CD4-positive, alpha-beta T cell (primary cell): ENCODE measurements around the gene CABP1. TPM values are rescaled to one million over a fixed set of nuclear protein-coding genes. Genes with fewer than 3 reads are reported as not detected.

Source experiments
- ATAC-seq: fragments of 200-7000 bp; cut with Tn5 transposase; one replicate; pipeline ENCODE4 v1.10.0; 2022; ENCODE audit warnings: mild to moderate bottlenecking; ENCODE audit not compliant: poor library complexity
- CTCF ChIA-PET: fragments of 350-600 bp; sonication (Branson Sonifier 250); formaldehyde crosslinking; loops from one replicate; lab custom pipeline; 2021; ENCODE audit warnings: antibody characterized with exemption, inconsistent platforms; lab: Charles Lee
- POLR2A ChIA-PET: fragments of 350-600 bp; sonication (Branson Sonifier 250); formaldehyde crosslinking; loops from one replicate; lab custom pipeline; 2021; ENCODE audit warnings: antibody characterized with exemption, inconsistent platforms; lab: Charles Lee
- DNase-seq, 14 experiments: peaks; one replicate each; pipeline ENCODE4 v3.0.0-alpha.2; 2013 to 2020; ENCODE audit warnings: mixed read lengths in 2 of 14
- H3K27ac ChIP-seq, 2 donors: one replicate each; pipeline versions ENCODE4 v1.5.1 to v1.7.0; 2013; ENCODE audit warnings: low read length in 2 of 2, low read depth in 1 of 2, mild to moderate bottlenecking in 1 of 2
- H3K27me3 ChIP-seq, 2 experiments: 1 replicate in 1 of 2; 2 replicates in 1 of 2; pipeline versions ENCODE4 v1.6.1 to v1.7.0; 2013; ENCODE audit warnings: low read length in 2 of 2, control low read depth in 1 of 2, mild to moderate bottlenecking in 1 of 2, moderate library complexity in 1 of 2; ENCODE audit not compliant: insufficient read depth in 2 of 2, control insufficient read depth in 1 of 2
- H3K36me3 ChIP-seq: one replicate; pipeline ENCODE4 v1.6.1; 2013; ENCODE audit warnings: low read length, control low read depth; ENCODE audit not compliant: insufficient read depth
- H3K4me1 ChIP-seq: one replicate; pipeline ENCODE4 v1.6.1; 2013; ENCODE audit warnings: low read length, control low read depth; ENCODE audit not compliant: insufficient read depth
- H3K4me3 ChIP-seq: one replicate; pipeline ENCODE4 v1.5.1; 2013; ENCODE audit warnings: mild to moderate bottlenecking, low read length, moderate library complexity
- H3K9me3 ChIP-seq, 2 experiments: 1 replicate in 1 of 2; 2 replicates in 1 of 2; pipeline versions ENCODE4 v1.6.1 to v1.7.0; 2013; ENCODE audit warnings: low read length in 2 of 2, mild to moderate bottlenecking in 2 of 2, control low read depth in 1 of 2, moderate library complexity in 1 of 2; ENCODE audit not compliant: control insufficient read depth in 1 of 2, insufficient read depth in 1 of 2
- H3K27ac Mint-ChIP-seq: one replicate; pipeline ENCODE4 v1.8.0; 2020; ENCODE audit warnings: mixed read lengths
- H3K27me3 Mint-ChIP-seq: one replicate; pipeline ENCODE4 v1.8.0; 2021; ENCODE audit warnings: mixed read lengths
- H3K36me3 Mint-ChIP-seq: one replicate; pipeline ENCODE4 v1.8.0; 2021; ENCODE audit warnings: low read depth, mixed read lengths
- H3K4me1 Mint-ChIP-seq: one replicate; pipeline ENCODE4 v1.8.0; 2021; ENCODE audit warnings: low read depth, mixed read lengths
- H3K4me3 Mint-ChIP-seq: one replicate; pipeline ENCODE4 v1.8.0; 2020; ENCODE audit warnings: mild to moderate bottlenecking, mixed read lengths
- H3K9me3 Mint-ChIP-seq: one replicate; pipeline ENCODE4 v1.8.0; 2020; ENCODE audit warnings: mixed read lengths
- CTCF ChIP-seq: fragments of 200-600 bp; IDR thresholded peaks from one replicate; pipeline ENCODE4 v1.8.0; 2022; ENCODE audit warnings: antibody characterized with exemption, mild to moderate bottlenecking
- intact Hi-C, 2 experiments: fragments of 100-400 bp; cut with DNase I in 1 of 2; cut with micrococcal nuclease in 1 of 2; formaldehyde crosslinking; loops; one replicate each; pipeline versions ENCODE4 v1.15.1 to v1.9.0; 2023 to 2025; cut with DNase I, micrococcal nuclease
- total RNA-seq, 174 experiments: library from RNA in 2 of 174; stranded (reverse) in 2 of 174; gene quantifications; one replicate each; pipeline ENCODE4 v1.2.3 and lab custom pipeline; 2021 to 2026

CABP1 gene
- total RNA-seq, 2 experiments from 2014 or later, result 0.11 TPM; not detected in 1

GRCh38 chr12:120685522-120685921 lies 45.1 kb downstream of the CABP1 start:
- no peaks in the 10 kb centered on the region for H3K36me3 ChIP-seq
- POLR2A ChIA-PET, result no interaction called here
- peak overlapping the region; percentile 89 for H3K27ac Mint-ChIP-seq

DNA sequence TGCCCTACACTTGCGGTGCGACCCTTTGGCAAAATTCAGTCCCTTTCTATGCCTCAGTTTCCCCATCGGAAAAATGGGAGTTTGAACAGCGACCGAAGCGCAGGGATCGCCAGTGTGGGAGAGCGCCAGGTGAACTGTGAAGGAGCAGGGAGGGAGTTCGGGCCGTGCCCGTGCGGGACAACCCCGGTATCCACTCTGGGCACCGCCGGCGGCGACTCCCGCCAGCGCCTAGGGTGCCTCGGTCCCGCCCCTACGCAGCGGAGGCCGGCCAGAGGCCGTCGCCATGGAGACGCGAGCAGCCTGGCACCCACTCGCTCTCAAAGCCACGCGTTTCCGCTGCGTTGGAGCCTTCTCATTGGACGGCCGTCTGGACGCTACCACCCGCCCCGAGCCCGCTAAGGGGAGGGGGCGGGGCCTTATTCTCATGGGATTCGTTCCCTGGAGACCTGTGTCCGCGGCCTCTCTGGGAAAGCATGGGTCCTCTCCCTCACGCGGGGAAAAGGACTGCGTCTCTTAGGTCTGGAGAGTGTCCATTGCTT lies 45.8 kb downstream of the CABP1 start:
- peaks cover 8% of the 10 kb centered on the region for H3K36me3 Mint-ChIP-seq

More at GRCh38 chr12:120685522-120685921, 45.1 kb downstream of the CABP1 start:
- CTCF ChIA-PET, result no interaction called here
- TF ChIP-seq CTCF, result no peak
- Mint-ChIP-seq H3K27me3 (no peaks in the 10 kb centered on the region), H3K9me3 (no peaks in the 10 kb centered on the region), H3K4me3 (peak overlapping the region; percentile 93), H3K4me1 (peaks cover 38% of the 10 kb centered on the region), H3K36me3 (peaks cover 8% of the 10 kb centered on the region)
- H3K27ac ChIP-seq, result peak overlapping the region in 1 of 2 donors; percentile 96
- intact Hi-C loops, result loop anchor here (5.0 to 10.0 kb wide), 6 partner anchors 42 to 557 kb away; partner anchors contain the start of genes ACADS (in 1 of the 2), C12orf43 (in 1 of the 2), GCN1 (in 1 of the 2) and SPPL3 (in 1 of the 2)
- no peak overlapping the region for H3K4me3 ChIP-seq
- H3K9me3 ChIP-seq, result no peaks in the 10 kb centered on the region
- ATAC-seq (no peak), DNase-seq (no peak)
- H3K27me3 ChIP-seq, result no peaks in the 10 kb centered on the region
- H3K4me1 ChIP-seq, result peaks cover 33% of the 10 kb centered on the region

More for the DNA sequence above, 45.8 kb downstream of the CABP1 start:
- ChIA-PET CTCF (interaction anchor here (0.7 to 1.3 kb wide), 4 partner anchors 17 to 101 kb away, joined by 3 to 8 read pairs (median 3); no protein-coding TSS in a partner anchor), POLR2A (interaction anchor here (0.6 to 1.9 kb wide), 12 partner anchors 21 to 1115 kb away, joined by 3 to 9 read pairs (median 4); partner anchors contain the start of genes ACADS, POP5, RNF34 and RNU4-2)
- DNase-seq (peak; percentile 92 to 100 (median 96)), ATAC-seq (peak; percentile 66)
- Histone ChIP-seq H3K4me1 (peaks cover 33% of the 10 kb centered on the region), H3K27me3 (no peaks in the 10 kb centered on the region), H3K27ac (peak overlapping the region; percentile 75 to 96), H3K9me3 (no peaks in the 10 kb centered on the region), H3K4me3 (peak overlapping the region; percentile 95), H3K36me3 (no peaks in the 10 kb centered on the region)
- Mint-ChIP-seq H3K4me1 (peaks cover 45% of the 10 kb centered on the region), H3K27ac (peak overlapping the region; percentile 89), H3K27me3 (no peaks in the 10 kb centered on the region), H3K4me3 (peak overlapping the region; percentile 93), H3K9me3 (no peaks in the 10 kb centered on the region)
- no peak for TF ChIP-seq CTCF
- intact Hi-C loops, result loop anchor here (1.0 to 10.0 kb wide), 10 partner anchors 28 to 556 kb away; partner anchors contain the start of genes ACADS (in 2 of the 2), C12orf43 (in 1 of the 2), COX6A1 (in 1 of the 2) and GCN1 (in 1 of the 2)
